Measurements from ENCODE around the gene LRRC41.
"Not testable (repeated sequence)": the region's sequence is repeated elsewhere in the genome, so short reads cannot be mapped to it uniquely, and the experiment has no call there.

Gene LRRC41

GRCh38 chr1:46322191-46322590, 18.8 kb upstream of the LRRC41 start:
- DNase-seq (ENCODE audit: low read depth) = not testable (repeated sequence)

GRCh38 chr1:46319960-46320914, 16.8 kb upstream of the LRRC41 start:
- not testable (repeated sequence) for DNase-seq (ENCODE audit: low read depth)

- not testable (repeated sequence) for DNase-seq (ENCODE audit: low read depth)
Measured at GRCh38 chr1:46319301-46319700, 15.9 kb upstream of the LRRC41 start.

GRCh38 chr1:46317323-46317722, 13.9 kb upstream of the LRRC41 start:
- no peak for DNase-seq (ENCODE audit: low read depth)

- no peak for DNase-seq (ENCODE audit: low read depth)
Measured at GRCh38 chr1:46315669-46316403, 12.4 kb upstream of the LRRC41 start.

GRCh38 chr1:46310321-46310720, 6.9 kb upstream of the LRRC41 start:
- DNase-seq (ENCODE audit: low read depth) = no peak

- DNase-seq (ENCODE audit: low read depth) = no peak
Measured at GRCh38 chr1:46309401-46310159, 6.2 kb upstream of the LRRC41 start.

GRCh38 chr1:46306159-46306530, 2.7 kb upstream of the LRRC41 start:
- DNase-seq (ENCODE audit: low read depth) = no peak

GRCh38 chr1:46303872-46304326, 483 bp upstream of the LRRC41 start:
- DNase-seq (ENCODE audit: low read depth) = no peak

GRCh38 chr1:46302641-46303037, 777 bp downstream of the LRRC41 start:
- no peak for DNase-seq (ENCODE audit: low read depth)

GRCh38 chr1:46301808-46302640, 1.4 kb downstream of the LRRC41 start:
- DNase-seq (ENCODE audit: low read depth) = peak; percentile 27

GRCh38 chr1:46301406-46301807, 2.0 kb downstream of the LRRC41 start:
- DNase-seq (ENCODE audit: low read depth) = no peak

GRCh38 chr1:46300673-46301405, 2.6 kb downstream of the LRRC41 start:
- DNase-seq (ENCODE audit: low read depth) = no peak

GRCh38 chr1:46298387-46298786, 5.0 kb downstream of the LRRC41 start:
- DNase-seq (ENCODE audit: low read depth) = no peak

GRCh38 chr1:46295306-46295705, 8.1 kb downstream of the LRRC41 start:
- no peak for DNase-seq (ENCODE audit: low read depth)

- DNase-seq (ENCODE audit: low read depth) = no peak
Measured at GRCh38 chr1:46289976-46290375, 13.4 kb downstream of the LRRC41 start.

- DNase-seq (ENCODE audit: low read depth) = no peak
Measured at GRCh38 chr1:46289134-46289494, 14.3 kb downstream of the LRRC41 start.

GRCh38 chr1:46288485-46289133, 14.8 kb downstream of the LRRC41 start:
- peak; percentile 76 for DNase-seq (ENCODE audit: low read depth)

- DNase-seq (ENCODE audit: low read depth) = no peak
Measured at GRCh38 chr1:46285730-46286477, 17.5 kb downstream of the LRRC41 start.

Measured in GM04503 (cell line).